T-helper 1 cell (primary cell): ENCODE data around the gene RAD51B.
A peak's percentile ranks its signal among the peaks of the same experiment; 100 is the strongest.
"Not testable (repeated sequence)": the region's sequence is repeated elsewhere in the genome, so short reads cannot be mapped to it uniquely, and the experiment has no call there.

Experiments
- DNase-seq, 5 donors: peaks; one replicate each; pipeline ENCODE4 v3.0.0-alpha.2; 2012 to 2020

The RAD51B gene

DNA sequence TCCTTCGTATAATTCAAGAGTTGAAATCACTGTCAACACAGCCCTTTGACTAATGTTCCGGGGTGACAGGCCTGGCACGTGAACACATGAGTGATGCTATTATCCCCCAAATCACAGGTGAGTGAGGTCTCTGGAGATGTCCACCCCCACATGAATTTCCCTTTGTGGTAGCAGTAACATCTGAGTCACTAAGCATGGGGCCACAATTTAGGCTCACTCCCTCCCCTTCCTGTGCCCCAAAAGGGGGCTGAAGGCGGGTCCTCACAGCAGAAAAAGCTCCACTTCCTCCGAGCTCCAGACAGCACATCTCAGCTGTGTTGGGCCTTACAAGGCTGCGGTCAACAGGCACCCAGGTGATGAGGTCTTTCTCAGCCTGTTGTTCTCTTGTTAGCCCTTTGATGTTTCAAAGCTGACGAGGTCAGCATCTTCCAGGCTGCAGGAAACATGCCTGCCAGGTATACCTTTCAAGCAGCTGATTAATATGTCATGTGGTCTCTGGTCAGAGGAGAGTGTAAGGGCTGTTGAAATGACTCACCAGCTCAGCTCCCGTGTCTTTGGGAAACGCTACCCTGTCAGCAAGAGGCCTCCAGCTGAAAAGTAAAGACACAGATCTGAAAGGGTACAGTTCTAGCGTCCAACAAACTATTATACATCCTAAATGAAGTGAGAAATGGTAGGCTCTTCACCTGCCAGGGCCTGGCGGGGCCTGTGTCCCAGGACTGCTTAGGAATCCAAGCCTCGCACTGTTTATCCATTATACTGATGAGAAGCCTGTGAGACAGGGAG lies 866.0 kb downstream of the RAD51B start:
- peak; percentile 66 to 89 (median 74) for DNase-seq

DNA sequence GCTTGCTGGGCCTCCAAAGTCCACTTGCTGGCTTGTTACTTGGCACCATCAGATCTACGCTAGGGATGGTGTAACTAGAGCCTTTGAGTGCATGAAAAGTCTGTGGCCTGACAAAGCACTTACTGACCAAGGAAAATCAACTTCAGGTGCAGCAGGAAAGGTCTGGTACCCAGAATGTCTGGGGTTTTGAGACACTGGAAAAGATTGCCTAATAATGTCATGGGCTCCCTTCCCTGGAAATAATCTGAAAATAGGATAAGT lies 866.6 kb downstream of the RAD51B start:
- DNase-seq: no peak

DNA sequence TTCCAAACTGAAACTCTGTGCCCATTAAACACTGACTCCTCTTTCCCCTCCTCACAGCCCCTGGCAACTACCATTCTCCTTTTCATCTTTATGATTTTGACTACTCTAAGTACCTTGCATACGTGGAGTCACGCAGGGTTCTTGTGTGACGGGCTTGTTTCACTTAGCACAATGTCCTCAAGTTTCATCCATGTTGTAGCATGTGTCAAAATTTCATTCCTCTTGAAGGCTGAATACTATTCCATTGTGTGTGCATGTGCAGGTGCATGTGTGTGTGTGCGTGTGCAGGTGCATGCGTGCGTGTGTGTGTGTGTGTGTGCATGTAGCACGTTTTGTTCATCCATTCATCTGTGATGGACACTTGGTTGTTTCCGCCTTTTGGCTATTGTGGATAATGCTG lies 867.1 kb downstream of the RAD51B start:
- no peak for DNase-seq

DNA sequence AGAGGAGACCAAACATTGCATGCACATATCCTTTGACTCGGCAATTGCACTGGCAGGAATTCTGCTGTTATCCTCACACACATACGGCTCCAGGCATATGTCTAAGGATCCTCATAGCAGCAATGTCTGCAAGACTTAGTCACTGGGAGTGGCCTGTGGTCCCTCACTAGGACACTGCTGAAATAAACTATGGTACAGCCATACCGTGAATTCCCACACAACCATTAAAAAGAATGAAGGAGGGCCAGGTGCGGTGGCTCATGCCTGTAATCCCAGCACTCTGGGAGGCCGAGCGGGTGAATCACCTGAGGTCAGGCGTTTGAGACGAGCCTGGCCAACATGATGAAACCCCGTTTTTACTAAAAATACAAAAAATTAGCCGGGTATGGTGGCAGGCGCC lies 868.2 kb downstream of the RAD51B start:
- DNase-seq: no peak

DNA sequence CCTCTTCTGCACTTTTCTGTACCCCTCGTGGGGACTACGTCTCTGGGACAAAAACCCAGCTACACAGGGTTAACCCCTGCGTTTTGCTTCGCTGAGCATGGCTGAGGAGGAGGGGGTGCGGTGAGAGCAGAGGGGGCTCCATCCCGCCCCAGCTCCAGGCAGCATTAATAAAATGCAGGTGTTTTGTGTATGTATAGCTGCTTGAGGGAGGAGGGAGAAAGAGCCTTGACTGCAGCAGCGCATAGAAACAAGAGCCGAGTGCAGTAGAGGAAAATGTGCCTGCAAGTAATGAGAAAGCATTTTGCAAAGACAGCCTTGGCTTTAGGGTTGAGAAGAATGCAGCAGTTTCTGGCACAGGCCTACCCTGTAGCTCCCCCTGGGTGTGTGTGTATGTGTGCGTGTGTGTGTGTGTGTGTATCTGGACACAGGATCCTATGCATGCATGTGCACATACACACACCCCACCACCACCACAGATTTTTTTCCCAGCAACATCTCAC lies 869.3 kb downstream of the RAD51B start:
- DNase-seq: no peak

DNA sequence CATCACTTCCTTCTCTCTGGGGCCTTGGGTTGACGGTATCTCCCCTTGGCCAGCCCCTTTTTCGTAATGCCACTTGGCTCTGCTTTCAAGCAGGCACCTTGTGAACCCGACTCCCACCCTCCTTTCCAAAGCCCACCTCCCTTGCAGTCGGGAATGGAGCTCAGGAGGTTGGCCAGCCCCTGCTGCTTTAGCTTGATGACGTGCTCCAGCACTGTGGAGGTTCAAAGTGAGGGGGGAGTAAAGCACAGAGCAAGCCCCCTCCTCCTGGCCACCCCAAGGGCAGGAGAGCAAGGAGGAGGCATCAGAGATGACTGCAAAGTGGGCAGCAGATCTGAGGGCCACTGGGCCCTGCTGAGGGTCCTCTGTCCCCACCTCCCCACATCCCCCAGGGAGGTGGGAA lies 869.9 kb downstream of the RAD51B start:
- DNase-seq: no peak

DNA sequence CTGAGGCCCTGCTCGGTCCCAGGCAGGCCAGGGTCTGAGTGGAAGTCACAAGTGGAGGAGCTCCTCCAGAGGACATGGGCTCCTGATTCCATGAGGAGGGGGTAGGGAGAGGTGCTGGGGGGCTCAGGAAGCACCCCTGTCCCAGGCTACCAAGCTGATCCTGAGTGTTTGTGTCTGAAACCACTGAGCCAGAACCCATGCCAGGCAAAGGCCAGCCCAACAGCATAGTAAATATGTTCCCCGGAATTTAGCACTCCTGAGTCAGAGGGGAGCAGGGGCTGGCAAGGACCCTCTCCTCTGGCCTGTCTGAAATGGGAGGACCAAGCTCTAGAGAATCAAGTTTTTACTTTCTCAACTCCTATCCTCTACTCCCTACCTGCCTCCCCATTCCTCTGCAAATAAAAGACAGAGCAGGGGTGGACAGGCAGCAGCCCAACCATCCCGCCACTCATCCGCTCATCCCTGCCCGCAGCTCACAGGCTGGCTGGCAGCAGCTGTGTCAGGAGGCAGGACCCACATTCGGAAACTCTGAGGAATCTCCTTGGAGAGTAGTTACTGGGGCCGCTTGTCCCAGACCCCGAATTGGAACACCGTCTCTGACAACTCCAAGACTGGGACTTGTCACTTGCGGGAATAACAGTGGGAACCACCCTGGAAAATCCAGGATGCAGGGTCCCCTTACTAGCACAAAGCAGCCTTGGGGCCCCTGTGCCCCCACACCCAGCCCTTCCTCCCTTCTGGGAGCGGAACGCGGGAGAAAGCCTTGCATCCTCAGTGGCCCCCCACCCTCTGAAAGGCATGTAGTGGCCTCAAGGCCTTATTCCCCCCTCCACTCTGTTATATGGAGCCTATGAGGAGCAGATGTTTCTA lies 870.7 kb downstream of the RAD51B start:
- no peak for DNase-seq

DNA sequence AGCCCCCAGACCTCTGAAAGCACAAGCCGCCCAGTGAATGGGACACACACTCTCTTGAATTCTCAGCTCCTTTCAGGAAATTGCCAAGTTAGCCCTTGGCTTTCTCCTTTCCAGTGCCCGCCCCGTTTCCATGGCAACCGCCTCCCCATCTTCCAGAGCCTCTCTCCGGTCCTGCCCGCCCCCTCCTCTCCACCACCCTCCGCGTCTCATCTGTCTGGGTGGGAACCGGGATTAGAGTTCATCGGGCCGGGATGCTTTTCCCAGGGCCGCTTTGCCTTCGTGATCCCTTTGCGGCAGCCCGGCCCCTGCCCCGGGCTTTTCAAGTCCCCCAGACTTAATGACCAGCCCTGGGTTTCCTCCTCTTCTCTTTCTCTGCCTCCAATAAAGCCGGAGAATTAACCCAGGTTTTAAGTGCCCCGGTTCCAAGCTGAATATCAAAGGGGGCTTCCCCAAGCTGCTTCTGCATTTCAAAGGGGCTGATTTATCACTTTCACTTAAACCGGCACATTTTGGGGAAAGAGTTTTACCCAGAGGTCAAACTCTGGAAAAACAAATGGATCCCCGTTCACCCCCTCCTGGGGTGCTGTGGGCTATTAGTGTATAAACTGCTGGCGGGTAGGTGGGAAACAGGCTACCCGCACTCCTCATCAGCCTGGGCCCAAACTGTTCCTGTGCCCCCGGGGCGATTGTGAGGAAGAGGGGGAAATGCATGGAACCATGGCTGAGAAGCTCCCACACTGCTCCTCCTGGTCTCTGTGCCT lies 871.6 kb downstream of the RAD51B start:
- DNase-seq: no peak

DNA sequence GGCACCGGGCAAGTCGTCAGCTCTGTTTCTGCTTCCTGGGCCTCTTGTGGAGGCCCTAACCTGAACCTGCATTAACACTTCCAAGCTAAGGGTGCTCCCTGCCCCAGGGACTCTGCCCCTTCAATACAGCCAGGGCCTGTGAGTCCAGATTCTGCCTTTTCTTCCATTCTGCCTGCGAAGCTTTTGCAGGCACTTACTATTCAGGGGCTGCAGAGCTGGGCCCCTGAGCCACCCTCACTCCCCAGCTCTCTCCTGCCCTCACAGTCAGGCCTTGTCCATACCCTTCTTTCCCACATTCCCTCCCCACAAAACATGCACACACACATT lies 872.2 kb downstream of the RAD51B start:
- no peak for DNase-seq

DNA sequence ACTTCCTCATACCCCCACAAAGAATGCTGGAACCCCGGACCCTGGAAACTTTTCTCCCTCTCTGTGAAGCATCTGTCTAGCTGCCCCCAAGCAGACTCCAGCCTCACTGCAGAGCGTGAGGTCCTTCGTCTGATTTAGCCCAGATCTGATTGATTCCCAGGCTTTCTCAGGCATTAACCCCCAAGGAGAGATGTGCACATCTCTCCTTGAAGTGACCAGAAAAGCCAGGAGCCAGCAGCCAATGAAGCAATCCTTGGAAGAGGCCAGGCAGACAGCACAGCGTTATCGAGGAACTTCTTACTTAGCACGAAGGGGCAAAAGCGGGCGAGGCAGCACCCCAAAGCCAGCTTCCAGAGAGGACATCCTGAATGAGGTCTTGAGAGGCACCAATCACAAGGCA lies 872.6 kb downstream of the RAD51B start:
- DNase-seq: no peak

DNA sequence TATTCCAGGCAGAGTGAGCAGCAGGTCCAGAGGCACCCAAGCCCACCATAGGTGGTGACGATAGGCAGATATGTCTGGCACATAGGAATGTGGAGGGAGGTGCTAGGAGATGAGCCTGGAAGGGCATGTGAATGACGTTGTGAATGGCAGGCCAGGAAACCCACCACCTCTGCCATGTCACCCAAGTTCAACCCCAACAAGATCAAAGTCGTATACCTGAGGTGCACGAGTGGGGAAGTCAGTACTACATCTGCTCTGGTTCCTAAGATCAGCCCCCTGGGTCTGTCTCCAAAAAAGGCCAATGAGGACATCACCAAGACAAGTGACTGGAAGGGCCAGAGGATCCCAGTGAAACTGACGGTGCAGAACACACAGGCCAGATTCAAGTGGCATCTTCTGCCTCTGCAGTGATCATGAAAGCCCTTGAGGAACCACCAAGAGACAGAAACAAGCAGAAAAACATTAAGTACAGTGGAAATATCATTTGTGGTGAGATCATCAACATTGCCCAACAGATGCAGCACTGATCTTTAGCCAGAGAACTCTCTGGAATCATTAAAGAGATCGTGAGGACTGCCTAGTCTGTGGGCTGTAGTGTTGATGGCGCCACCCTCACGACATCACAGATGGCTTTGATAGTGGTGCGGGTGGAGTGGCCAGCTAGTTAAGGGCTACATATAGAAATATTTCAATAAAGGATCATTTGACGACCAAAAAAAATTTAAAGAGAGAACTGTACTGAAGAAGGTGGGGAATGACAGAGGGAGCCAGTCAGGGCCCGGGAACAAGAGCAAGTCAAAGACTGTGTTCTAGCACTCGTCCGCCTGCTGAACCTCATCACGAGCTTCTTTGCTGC lies 873.6 kb downstream of the RAD51B start:
- DNase-seq: no peak

DNA sequence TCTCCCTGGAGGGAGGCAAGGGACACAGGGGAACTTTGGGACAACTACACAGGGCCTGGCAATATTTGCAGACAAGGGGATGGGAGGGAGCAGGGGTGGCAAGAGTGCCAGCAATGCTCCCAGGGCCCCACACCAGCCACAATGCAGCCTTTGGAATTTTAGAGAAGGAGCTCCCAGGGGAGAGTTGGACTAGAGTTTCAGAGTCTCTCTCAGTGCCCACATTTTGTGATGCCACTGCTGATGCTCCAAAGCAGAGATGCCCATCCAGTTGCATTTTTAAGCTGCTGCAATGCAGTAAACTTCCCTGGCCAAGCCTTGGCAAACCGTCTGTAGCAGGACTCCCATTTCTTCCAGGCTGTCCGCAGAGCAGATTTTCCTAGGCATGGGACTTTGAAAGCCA lies 874.3 kb downstream of the RAD51B start:
- DNase-seq: no peak

DNA sequence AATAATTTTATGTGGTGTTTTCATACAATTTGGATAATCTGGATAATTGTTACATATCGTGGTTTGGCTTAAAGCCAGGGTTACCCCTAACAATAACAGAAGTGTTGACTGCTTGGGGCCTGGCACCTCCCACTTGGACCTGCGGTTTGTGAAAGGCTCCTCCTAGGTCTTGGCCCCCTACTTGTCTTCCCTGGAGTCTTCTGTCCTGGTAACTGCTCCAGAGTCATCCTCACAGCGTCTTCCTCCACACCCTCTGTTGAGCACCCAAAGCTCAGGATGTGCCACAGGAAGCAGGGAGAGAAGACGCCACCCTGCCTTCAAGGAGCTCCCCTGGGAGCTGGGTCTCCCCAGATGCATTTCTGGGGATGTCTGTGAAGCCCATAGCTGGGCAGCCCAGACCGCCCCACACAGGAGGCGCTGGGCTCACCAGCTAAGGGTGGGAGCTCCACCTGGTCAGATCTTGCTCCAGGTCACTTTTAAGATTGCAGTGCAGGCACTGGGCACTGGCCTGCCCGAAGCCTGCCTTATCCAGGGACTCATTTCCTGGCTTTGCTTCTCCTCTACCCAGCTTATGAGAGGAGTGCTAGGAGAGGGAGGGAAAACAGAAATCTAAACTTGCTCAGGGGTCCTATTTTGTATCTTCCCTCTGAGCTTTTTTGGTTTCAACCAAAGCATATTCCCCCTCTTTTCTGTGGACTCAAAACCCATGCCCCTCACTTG lies 875.1 kb downstream of the RAD51B start:
- no peak for DNase-seq

DNA sequence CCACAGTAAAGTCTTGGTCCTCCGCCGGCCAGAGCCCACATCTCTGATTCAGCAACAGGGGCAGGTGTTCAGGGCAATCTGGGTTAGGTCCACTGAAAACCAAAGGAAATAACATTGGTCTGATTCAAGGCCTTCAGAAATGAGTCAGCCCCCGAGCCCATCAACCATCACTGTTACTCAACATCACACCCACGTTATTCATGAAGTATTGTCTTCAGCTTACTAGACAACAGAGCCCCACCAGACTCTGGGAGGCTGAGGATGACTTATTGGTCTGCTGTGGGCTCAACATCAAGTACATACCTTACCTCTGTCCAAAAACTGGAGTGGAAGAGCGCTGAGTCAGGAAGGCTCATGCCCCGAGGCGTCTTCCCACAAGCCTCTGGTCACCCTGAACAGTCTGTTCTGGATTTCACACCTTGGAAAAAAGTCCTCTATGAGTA lies 875.8 kb downstream of the RAD51B start:
- peak in 1 of 5 donors; percentile 45 for DNase-seq

DNA sequence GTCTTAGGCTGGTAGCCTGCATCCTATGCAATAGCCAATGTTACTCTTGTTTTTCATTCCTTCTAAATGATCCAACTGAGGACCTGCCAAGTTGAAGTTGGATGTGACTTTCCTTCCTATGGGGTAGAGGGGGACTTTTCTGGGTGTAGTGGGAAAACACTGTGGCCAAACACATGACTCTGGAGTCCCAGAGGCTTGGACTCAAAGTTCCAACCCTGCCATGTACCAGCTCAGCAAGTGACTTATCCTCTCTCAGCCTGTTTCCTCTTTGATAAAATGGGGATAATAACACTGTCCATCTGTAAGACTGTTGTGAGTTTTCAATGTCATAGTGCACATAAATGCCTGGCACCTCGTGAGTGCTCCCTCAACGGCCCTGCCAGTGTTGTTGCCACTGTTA lies 876.3 kb downstream of the RAD51B start:
- no peak for DNase-seq

DNA sequence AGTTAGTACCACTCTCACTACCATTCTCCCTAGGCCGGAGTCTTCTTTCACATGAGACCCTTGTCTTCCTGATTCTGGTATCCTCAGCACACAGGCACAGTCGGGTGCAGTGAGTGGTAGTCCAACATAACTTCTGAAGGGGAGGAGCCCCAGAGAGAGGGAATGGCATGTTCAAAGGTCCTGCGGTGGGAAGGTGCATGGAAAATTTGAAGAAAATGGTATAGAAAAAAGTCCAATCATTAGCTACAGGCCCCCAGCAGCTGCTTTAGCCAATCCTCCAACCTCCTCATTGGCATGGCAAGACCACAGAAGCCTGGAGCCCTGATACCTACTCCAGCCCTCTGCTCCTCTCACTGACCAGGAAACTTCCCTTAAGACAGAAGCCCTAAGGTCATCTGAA lies 876.7 kb downstream of the RAD51B start:
- DNase-seq: no peak

DNA sequence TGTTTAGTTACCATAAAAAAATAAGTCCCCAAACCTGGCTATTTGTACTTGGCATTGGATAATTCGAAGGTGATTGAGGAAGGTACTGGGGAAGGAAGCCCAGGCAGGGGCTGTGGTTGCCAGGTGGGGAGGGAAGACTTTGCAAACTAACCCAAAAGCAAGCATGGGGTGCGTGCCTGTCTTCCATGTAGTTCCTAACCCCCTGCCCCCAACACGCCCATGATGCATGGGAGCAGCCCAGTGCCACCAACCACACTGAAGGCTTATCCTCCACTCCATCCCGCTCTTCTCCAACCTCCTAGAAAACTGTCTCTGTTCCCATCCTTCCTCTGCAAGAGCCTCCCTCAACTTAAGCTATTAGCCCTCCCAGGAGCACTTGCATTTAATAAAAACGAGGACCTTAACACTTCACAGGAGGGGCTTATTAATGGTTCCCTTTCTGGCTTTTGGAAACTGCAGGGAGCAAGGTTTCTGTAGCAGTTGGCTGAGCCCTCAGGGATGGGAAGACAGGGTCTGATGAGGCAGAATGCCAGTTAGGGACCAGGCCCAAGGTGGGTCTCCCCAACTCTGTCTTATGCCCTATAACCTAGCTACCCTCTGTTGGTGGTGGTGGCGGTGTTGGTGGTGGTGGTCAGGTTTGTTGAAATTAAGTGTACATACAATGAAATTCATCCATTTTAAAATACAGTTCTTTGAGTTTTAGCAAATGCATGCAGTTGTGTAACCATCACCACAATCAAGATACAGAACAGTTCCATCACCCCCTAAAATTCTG lies 877.3 kb downstream of the RAD51B start:
- DNase-seq: no peak

DNA sequence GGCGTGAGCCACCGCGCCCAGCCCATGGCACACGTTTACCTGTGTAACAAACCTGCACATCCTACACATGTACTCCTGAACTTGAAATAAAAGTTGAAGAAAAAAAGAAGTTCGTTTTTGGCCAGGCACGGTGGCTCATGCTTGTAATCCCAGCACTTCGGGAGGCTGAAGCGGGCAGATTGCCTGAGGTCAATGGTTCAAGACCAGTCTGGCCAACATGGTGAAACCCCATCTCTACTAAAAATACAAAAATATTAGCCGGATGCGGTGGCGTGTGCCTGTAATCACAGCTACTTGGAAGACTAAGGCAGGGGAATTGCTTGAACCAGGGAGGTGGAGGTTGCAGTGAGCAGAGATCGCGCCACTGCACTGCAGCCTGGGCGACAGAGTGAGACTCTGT lies 879.2 kb downstream of the RAD51B start:
- DNase-seq: not testable (repeated sequence)

DNA sequence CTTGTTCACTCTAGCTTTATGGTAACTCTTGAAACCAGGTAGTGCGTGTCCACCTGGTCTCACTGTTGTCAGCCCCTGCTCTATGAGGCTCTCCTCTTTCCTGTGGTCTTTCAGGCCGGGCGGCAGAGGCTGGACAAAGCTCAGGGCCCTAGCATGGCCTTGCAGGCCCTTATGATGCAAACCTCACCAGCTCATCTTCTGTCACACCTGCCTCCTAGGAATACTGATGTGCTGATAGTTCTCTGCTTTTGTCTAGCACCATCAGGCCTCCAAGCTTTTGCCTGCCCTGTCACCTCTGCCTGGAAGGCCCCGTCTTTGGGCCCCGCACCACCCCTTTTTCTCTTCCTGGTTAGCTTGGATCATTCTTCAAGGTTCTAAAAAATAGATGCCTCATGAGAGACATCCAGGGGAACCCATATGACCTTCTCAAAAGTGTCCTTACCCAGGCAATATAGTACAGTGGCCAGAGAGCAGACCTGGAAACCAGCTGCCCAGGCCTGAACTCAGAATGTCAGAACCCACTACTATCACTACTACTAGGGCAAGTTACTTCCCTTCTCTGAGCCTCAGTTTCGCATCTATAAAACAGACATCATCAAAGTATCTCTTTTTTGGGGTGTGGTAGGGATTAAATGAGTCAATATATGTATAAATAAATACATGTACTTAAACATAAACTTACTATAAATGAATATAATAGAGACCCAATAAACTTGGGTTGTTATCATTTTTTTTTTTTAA lies 881.6 kb downstream of the RAD51B start:
- no peak for DNase-seq

DNA sequence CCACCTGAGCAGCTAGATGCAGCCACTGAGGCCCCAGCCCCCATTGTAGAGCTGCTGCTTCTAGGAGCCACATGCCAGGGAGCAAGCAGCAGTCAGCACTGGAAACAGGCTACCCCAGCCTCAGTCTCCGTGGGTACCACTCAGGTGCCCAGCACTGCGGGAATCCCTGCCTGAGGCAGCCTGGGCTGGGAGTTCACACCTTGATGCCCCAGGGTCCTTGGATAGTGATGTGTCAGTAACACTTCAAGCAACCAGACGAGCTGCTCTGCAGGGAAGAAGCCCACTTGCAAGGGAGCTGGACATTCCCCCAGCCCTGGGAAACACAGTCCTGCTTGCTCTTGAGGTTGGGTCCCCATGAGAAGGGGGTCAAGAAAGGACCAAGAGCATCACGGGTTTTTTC lies 882.6 kb downstream of the RAD51B start:
- no peak for DNase-seq
